Measurements from ENCODE around the gene ART5. TPM values are rescaled to one million over a fixed set of nuclear protein-coding genes. Genes with fewer than 3 reads are reported as not detected.
"Not testable (repeated sequence)": the region's sequence is repeated elsewhere in the genome, so short reads cannot be mapped to it uniquely, and the experiment has no call there.

ART5 gene
- polyA plus RNA-seq, 3 donors from 2014 or later, result not detected

DNA sequence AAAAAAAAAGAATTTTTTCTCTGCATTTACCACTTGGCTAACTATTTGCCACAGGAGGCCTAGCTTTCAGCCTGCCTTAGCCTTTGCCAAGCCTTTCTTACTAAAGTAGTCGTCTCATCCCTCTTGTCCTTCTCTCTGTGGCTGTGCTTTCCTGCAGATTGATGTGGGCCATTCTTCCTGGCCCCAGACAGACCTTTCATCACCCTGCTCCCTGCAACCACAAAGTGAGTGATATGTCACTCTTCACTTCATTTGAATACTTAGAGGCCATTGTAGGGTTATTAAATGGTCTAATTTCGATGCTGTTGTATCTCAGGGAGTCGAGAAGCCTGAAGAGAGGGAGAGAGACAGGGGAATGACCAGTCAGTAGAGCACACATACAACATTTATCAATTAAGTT is 37.6 kb downstream of the ART5 start:
- no peaks in the 10 kb centered on the region for H3K36me3 Mint-ChIP-seq
- no peak for DNase-seq
- no peak overlapping the region for H3K27ac Mint-ChIP-seq
- no peak overlapping the region for H3K4me3 Mint-ChIP-seq
- no peaks in the 10 kb centered on the region for H3K9me3 Mint-ChIP-seq
- H3K27me3 Mint-ChIP-seq (ENCODE audit: low read depth in 3 of 3), result no peaks in the 10 kb centered on the region
- H3K4me1 Mint-ChIP-seq, result no peaks in the 10 kb centered on the region

DNA sequence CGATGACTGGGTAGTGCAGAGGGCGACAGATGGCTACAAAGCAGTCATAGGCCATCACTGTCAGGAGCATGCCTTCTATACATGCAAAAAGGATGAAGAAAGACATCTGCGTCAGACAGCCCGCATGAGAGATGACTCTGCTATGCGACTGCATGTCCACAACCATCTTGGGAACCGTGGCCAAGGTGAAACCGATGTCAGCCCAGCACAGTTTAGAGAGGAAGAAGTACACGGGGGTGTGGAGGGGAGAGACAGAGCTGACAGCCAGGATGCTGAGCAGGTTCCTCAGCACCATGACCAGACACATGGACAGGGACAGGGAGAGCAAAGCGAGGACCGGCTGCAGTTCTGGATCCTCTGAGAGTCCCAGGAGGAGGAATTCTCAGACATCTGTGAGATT is 41.6 kb downstream of the ART5 start:
- DNase-seq; H3K9me3 Mint-ChIP-seq; H3K4me3 Mint-ChIP-seq; H3K4me1 Mint-ChIP-seq; H3K27ac Mint-ChIP-seq; H3K27me3 Mint-ChIP-seq (ENCODE audit: low read depth in 3 of 3); H3K36me3 Mint-ChIP-seq: not testable (repeated sequence)

DNA sequence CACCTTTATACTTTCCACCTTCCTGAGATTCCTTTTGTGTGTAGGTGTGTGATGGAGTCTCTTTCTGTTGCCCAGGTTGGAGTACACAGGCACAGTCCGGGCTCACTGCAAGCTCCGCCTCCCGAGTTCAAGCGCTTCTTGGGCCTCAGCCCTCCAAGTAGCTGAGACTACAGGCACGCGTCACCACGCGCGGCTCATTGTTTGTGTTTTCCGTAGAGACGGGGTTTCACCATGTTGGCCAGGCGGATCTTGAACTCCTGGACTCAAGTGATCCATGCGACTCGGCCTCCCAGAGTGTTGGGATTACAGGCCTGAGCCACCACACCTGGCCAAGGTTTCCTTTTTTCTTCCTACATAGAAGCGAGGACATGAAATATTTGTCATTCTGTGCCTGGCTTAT is 44.0 kb downstream of the ART5 start:
- H3K4me3 Mint-ChIP-seq; DNase-seq; H3K4me1 Mint-ChIP-seq; H3K27ac Mint-ChIP-seq; H3K36me3 Mint-ChIP-seq; H3K9me3 Mint-ChIP-seq; H3K27me3 Mint-ChIP-seq (ENCODE audit: low read depth in 3 of 3): not testable (repeated sequence)

DNA sequence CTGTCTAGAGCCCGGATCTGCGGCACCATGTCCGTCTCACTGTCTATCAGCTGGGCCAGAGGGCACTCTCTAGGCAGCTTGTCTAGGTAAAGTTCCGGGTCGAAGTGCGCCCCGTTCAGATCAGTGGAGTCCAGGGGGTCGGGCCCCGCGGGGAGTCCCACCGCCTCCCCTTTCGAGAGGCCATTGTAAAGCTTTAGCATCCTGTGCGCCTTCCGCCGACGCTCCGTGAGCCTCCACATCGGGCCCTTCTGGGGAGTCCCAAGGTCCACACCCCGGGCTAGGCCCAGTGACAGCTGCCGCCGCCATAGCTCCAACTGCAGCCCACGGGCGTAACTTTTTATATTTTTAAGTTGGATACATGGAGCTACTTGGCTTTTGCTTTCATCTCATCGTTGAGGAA is 50.5 kb downstream of the ART5 start:
- H3K9me3 Mint-ChIP-seq; DNase-seq; H3K4me1 Mint-ChIP-seq; H3K27ac Mint-ChIP-seq; H3K36me3 Mint-ChIP-seq; H3K4me3 Mint-ChIP-seq; H3K27me3 Mint-ChIP-seq (ENCODE audit: low read depth in 3 of 3): not testable (repeated sequence)

DNA sequence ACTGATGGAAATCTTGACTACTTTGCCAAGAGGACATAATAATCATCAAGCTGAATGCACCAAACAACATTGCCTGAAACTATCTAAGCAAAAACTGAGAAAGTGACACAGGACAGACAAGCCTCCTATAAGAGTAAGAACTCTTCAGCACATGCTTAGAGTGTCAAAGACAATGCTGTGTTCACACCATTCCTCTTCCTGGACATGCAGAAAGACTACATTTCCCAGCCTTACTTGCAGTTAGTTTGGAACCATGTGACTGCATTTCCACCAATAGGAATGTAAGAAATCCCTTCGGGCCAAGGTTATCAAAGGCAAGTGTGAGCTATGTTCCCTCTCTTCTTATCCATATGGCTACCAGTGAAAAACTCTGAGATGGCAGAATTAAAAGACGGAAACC is 51.6 kb downstream of the ART5 start:
- H3K4me3 Mint-ChIP-seq; H3K9me3 Mint-ChIP-seq; H3K27ac Mint-ChIP-seq; H3K27me3 Mint-ChIP-seq (ENCODE audit: low read depth in 3 of 3); H3K36me3 Mint-ChIP-seq; H3K4me1 Mint-ChIP-seq; DNase-seq: not testable (repeated sequence)

- not testable (repeated sequence) for H3K9me3 Mint-ChIP-seq; H3K4me3 Mint-ChIP-seq; H3K36me3 Mint-ChIP-seq; H3K27me3 Mint-ChIP-seq (ENCODE audit: low read depth in 3 of 3); DNase-seq; H3K27ac Mint-ChIP-seq; H3K4me1 Mint-ChIP-seq
Observed at GRCh38 chr11:3588776-3589175, 53.0 kb downstream of the ART5 start.

Other genes with a start within 250 kb of the ART5 start
- gene ART1, start 3.1 kb upstream of the ART5 start, polyA plus RNA-seq, result not detected
- gene CHRNA10, start 29.4 kb upstream of the ART5 start, polyA plus RNA-seq, result under 1 TPM in 1 of 3 donors, not detected in 2; 0.26 TPM
- 10 to 100 TPM; 16.2 to 38.1 (median 20.5) TPM for gene NUP98, start 155.6 kb upstream of the ART5 start, polyA plus RNA-seq
- 10 to 100 TPM in 2 of 3 donors, not detected in 1; 10.7 to 16.1 TPM for gene PGAP2, start 166.6 kb upstream of the ART5 start, polyA plus RNA-seq
- gene RHOG, start 199.0 kb upstream of the ART5 start, polyA plus RNA-seq, result 100 to 1,000 TPM; 167 to 292 (median 199) TPM
- 10 to 100 TPM; 28.7 to 53.1 (median 45.5) TPM for gene STIM1, start 213.7 kb upstream of the ART5 start, polyA plus RNA-seq